ENCODE measurements around the gene GRIK1.

Gene GRIK1

GRCh38 chr21:29725025-29725736 lies 214.6 kb downstream of the GRIK1 start:
- no peak for DNase-seq (ENCODE audit: insufficient read length, low spot score)
- FAIRE-seq, result no peak

- no peak for DNase-seq (ENCODE audit: insufficient read length, low spot score)
- no peak for FAIRE-seq
Observed at GRCh38 chr21:29721964-29722363, 217.8 kb downstream of the GRIK1 start.

DNA sequence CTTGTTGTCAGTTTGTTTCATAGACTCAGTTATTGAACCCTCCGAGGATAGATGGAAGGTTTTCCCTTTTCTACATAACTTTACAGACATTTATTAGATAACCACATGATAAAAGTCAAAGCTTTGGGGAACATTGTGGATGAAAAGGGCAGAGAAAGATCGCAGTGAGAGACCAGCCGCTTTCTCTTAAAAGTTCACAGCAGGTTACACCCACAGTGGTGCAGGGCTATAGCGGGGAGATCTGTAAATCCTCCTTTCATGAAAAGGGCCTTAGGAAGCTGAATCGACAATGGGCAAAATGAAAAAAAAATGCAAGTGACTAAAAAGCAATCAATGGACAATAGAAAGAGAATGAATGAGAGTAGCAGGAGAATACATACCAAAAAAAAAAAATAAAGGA lies 218.6 kb downstream of the GRIK1 start:
- no peak for FAIRE-seq

DNA sequence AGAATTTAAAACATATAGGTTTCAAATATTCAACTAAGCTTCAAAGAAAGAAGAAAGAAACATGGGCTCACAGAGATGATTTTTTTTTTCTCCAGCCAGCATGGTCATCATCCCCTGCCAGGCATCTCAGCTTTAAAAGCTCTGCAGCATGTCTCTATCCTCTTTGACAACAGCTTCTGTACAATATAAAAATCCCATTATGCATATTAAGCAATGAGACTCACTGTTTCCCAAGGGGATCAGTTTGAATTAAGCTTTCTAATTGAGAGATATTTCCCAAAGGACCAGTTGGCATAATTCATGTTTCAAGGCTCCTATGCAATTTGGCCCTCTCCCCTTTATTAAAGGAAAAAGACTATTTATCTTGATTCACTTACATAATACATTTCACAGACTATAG lies 220.3 kb downstream of the GRIK1 start:
- no peak for FAIRE-seq
- no peak for DNase-seq (ENCODE audit: insufficient read length, low spot score)

More for the DNA sequence above, 218.6 kb downstream of the GRIK1 start:
- DNase-seq (ENCODE audit: insufficient read length, low spot score), result no peak

GRCh38 chr21:29718081-29718815 lies 221.5 kb downstream of the GRIK1 start:
- FAIRE-seq (no peak), DNase-seq (ENCODE audit: insufficient read length, low spot score) (no peak)

DNA sequence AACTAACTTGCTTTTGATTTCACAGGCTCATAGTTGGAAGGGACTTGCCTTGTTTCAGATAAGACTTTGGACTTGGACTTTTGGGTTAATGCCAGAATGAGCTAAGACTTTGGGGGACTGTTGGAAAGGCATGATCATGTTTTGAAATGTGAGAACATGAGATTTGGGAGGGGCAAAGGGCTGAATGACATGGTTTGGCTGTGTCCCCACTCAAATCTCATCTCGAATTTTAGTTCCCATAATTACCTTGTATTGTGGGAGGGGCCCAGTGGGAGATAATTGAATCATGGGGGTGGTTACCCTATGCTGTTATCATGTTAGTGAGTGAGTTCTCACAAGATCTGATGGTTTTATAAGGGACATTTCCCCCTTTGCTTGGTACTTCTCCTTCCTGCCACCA lies 222.1 kb downstream of the GRIK1 start:
- DNase-seq (ENCODE audit: insufficient read length, low spot score) (no peak), FAIRE-seq (no peak)

DNA sequence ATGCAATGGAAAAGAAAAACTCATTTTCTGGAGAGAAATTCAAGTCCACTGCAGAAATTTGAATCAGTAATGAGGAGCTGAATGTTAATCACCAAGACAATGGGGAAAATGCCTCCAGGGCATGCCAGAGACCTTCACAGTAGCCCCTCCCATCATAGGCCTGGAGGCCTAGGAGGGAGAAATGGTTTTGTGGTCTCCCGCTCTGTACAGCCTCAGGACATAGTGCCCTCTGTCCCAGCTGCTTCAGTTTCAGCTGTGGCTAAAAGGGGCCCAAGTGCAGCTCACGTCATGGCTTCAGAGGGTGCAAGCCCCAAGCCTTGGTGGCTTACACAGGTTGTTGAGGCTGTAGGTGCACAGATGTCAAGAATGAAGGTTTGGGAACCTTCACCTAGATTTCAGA lies 223.0 kb downstream of the GRIK1 start:
- FAIRE-seq (no peak), DNase-seq (ENCODE audit: insufficient read length, low spot score) (no peak)

DNA sequence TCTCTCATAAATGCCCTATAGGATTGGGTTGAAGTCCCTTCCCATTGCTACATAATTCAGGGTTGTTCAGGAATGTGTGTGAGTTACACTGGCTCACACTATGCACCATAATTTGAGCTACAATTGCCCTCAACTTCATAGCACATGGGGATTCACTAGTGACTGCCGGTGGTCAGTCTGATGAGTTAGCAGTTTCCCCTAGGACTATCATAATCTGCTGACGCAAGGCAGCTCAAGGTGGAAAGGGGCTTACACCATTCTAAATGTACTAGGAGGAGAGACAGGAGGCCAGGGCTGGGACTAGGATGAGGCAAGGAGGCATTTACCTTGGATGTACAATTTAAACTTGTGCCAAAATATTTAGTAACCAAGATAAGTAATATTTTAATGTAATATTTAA lies 224.7 kb downstream of the GRIK1 start:
- FAIRE-seq (no peak), DNase-seq (ENCODE audit: insufficient read length, low spot score) (no peak)

DNA sequence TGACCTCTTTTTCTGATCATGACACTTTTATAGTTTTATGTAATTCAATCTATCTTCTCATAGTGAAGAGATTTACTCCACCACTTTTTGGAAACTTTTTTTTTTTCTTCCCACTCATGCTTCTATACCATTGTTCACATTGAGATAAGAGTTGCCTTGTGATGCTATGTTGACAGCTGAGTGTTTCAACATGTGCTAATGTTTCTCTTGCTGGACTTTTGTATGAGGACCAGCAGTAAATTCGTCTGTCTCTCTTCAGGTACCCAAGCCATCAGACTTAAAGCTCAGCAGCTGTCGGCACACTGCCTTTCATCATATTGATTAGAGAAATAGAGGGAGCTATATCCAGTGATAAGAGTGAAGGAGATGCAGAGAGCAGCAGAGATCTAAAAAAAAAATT lies 227.0 kb downstream of the GRIK1 start:
- DNase-seq (ENCODE audit: insufficient read length, low spot score) (no peak), FAIRE-seq (no peak)

DNA sequence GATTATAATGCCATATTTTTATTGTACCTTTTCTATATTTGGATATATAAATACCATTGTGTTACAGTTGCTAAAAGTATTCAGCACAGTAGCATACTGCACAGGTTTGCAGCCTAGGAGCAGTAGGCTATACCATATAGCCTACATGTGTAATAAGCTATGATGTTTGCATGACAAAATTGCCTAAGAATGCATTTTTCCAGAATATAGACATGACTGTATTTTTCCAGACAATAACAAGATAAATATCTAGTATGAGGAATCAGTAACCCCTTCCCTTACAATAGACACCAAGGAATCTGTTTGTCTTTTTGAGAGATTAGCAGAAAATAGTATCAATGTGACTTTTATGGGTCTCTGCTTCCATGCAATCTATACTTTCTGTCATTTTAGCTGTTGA lies 228.6 kb downstream of the GRIK1 start:
- DNase-seq (ENCODE audit: insufficient read length, low spot score) (no peak), FAIRE-seq (no peak)

DNA sequence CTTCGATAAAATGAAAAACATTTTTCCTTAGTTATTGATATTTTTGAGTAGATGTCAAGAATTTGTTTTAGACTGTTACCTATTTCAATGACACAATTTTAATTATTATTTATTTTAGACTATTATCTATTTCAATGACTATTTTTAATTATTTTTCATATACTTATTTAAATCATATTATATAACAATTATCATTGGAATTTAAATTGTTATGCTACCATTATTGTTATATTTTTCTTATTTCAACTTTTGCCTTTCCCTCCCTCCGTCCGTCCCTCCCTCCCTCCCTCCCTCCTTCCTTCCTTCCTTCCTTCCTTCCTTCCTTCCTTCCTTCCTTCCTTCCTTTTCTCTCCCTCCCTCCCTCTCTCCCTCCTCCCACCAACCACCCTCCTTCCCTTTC lies 229.3 kb downstream of the GRIK1 start:
- no peak for DNase-seq (ENCODE audit: insufficient read length, low spot score)
- no peak for FAIRE-seq

DNA sequence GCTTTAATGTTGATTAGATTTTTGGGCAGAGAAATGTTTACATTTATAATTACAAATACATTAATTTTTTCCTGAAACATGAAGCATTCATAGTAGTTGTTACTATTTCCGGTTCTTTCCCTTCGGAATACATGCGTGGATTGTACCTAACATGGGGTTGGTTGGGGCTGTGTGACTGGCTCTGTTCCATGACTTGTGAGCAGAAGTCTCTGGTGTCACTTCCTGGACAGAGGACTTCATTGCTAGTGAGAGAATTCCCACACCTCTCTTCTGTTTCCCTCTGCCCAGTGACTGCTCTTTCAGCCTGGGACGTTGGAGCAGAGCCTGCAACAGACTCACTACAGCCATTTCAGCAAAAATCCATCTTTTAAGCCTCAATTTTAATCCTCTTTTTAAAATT lies 231.4 kb downstream of the GRIK1 start:
- DNase-seq (ENCODE audit: insufficient read length, low spot score) (no peak), FAIRE-seq (no peak)

GRCh38 chr21:29704719-29705118 lies 235.1 kb downstream of the GRIK1 start:
- DNase-seq (ENCODE audit: insufficient read length, low spot score) (no peak), FAIRE-seq (no peak)

GRCh38 chr21:29701676-29702075 lies 238.1 kb downstream of the GRIK1 start:
- no peak for FAIRE-seq
- no peak for DNase-seq (ENCODE audit: insufficient read length, low spot score)

DNA sequence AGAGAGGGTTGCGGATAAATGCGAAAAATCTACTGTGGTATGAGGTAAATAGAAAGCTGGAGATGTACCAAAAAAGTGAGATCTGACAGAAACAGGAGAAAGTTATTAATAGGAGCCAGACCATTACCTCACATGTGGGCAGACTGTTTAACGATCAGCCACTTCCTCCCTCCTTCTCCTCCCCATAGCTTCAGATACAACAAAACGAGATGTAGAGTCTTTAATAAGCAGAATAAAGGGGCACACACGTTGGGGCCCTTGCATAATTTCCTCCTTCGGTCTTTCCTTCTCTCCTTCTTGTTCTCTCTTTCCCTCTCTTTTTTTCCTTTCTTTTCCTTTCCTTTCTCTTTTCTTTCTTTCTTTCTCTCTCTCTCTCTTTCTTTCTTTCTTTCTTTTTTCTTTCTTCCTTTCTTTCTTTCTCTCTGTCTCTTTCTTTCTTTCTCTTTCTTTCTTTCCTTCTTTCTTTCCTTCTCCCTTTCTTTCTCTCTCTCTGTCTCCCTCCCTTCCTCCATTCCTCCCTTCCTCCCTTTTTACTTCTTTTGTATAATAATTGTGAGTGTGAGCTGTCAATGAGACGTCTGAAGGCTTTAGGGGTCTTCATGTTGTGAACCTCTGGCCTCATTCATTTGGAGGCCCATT lies 242.1 kb downstream of the GRIK1 start:
- DNase-seq (ENCODE audit: insufficient read length, low spot score), result no peak
- FAIRE-seq, result no peak

GRCh38 chr21:29696937-29697336 lies 242.9 kb downstream of the GRIK1 start:
- FAIRE-seq (no peak), DNase-seq (ENCODE audit: insufficient read length, low spot score) (no peak)

- FAIRE-seq (no peak), DNase-seq (ENCODE audit: insufficient read length, low spot score) (no peak)
Observed at GRCh38 chr21:29691616-29692491, 247.9 kb downstream of the GRIK1 start.

DNA sequence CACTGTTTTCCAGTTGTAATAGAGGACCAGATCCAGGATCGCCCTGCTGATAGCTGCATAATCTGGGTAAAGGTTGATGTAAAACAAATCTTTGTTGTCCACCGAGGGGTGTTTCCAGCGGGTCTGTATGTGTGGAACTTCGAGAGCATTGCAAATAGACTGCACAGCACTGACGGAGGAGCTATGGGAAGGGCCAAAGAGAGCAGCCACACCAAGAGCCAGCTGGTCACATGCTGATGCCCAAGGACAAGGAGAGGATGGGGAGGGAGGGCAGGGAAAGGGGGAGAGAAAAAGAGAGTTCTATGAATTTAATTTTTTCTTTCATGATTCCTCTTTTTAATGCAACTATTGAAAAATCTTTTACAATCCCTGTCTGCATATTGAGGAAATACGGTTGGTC lies 250.0 kb downstream of the GRIK1 start:
- DNase-seq (ENCODE audit: insufficient read length, low spot score) (no peak), FAIRE-seq (no peak)

- FAIRE-seq (no peak), DNase-seq (ENCODE audit: insufficient read length, low spot score) (no peak)
Observed at GRCh38 chr21:29684106-29684505, 255.7 kb downstream of the GRIK1 start.

DNA sequence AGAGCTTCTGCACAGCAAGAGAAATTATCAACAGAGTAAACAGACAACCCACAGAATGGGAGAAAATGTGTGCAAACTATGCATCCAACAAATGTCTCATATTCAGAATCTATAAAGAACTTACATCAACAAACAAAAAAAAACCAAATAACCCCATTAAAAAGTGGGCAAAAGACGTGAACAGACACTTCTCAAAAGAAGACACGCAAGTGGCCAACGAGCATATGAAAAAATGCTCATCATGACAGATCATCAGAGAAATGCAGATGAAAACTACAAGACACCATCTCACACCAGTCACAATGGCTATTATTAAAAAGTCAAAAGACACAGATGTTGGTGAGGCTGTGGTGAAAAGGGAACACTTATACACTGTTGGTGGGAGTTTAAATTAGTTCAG lies 257.0 kb downstream of the GRIK1 start:
- FAIRE-seq (no peak), DNase-seq (ENCODE audit: insufficient read length, low spot score) (no peak)

DNA sequence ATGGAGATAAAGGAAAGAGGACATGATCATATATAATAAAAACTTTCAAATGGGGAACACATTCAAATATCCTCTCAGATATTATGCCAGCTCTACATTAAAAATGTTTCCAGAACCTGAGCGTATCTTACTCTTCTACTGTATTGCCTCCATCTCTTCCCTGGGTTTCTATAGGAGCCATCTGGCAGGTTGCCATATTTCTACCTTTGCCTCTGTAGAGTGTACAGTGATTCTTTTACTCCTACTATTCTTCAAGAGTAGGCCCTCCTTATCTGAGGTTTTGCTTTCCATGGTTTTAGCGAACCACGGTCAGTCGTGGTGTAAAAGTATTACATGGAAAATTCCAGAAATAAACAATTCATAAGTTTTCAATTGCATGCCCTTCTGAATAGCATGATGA lies 259.5 kb downstream of the GRIK1 start:
- FAIRE-seq (no peak), DNase-seq (ENCODE audit: insufficient read length, low spot score) (no peak)

Data from GM19239 (cell line).